H1 (cell line): ENCODE measurements around the gene SLC2A13. TPM values are rescaled to one million over a fixed set of nuclear protein-coding genes. Genes with fewer than 3 reads are reported as not detected.

ENCODE experiments used
- HDAC2 ChIP-seq, 2 experiments: fragments of 300-600 bp in 1 of 2; sonication (generic) in 1 of 2; IDR thresholded peaks; 2 replicates each; pipeline ENCODE4 v1.6.1; 2011 to 2012; ENCODE audit warnings: low read depth in 2 of 2, low read length in 2 of 2, mild to moderate bottlenecking in 2 of 2, moderate library complexity in 2 of 2, borderline replicate concordance in 1 of 2, inconsistent platforms in 1 of 2
- RFX5 ChIP-seq: IDR thresholded peaks from 2 replicates; pipeline ENCODE4 v1.6.1; 2011; ENCODE audit warnings: low read depth, low read length, improper control_type of control experiment, borderline replicate concordance
- polyA plus RNA-seq, 7 experiments: library from polyadenylated mRNA; depleted of rRNA in 3 of 7; stranded (reverse) in 5 of 7; unstranded in 2 of 7; fragments of >200 nt in 5 of 7; fragments of 200-250 nt in 2 of 7; gene quantifications; 1 replicate in 5 of 7; 2 replicates in 1 of 7; 4 replicates in 1 of 7; pipeline versions ENCODE4 v1.2.1 to v1.2.3, GENCODE V29; 2011 to 2013; ENCODE audit warnings: missing spikeins in 2 of 7, mixed read lengths in 2 of 7
- total RNA-seq: library from RNA; stranded (reverse); fragmentation: NEBNext Ultra II Directional; extraction: Animal tissue kit (Norgen Biotek cat#: 25700); gene quantifications from 2 replicates; pipeline ENCODE4 v1.2.1, GENCODE V29; 2021

Gene SLC2A13
- total and polyA plus RNA-seq, 2 of the 8 experiments (the other 6 are each of a cell fraction or from before 2014, with no cell fraction given): 2.8 to 9.6 TPM

DNA sequence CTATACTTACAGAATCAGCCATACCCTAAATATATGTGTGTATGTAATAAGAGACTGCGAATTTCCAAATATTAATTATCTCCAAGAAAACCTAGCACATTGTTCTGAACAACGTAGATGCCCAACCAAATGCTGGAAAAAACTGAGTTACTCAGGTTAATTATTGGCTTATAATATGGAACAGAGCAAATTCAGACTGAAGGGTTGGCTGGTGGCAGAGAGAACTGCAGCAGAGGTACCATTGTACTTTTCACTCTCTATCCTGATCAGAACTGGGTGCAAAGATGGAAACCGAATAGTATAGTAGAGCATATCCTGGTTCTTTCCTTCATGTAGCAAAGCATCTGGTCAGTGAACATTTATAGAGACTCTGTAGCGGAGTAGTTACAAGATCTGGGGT, 185.7 kb downstream of the SLC2A13 start (continued):
- no peak for TF ChIP-seq HDAC2 (IDR thresholded peaks at IDR 0.05; ENCODE audit: borderline replicate concordance in 1 of 2, low read depth in 2 of 2, low read length in 2 of 2)
- TF ChIP-seq RFX5: no peak
